ENCODE results near the gene CENPX. TPM values are rescaled to one million over a fixed set of nuclear protein-coding genes. Genes with fewer than 3 reads are reported as not detected.

CENPX gene
- total and polyA plus RNA-seq, 2 of the 13 experiments (the other 11 are each of a cell fraction or from before 2014, with no cell fraction given): 92.7 to 170 TPM

DNA sequence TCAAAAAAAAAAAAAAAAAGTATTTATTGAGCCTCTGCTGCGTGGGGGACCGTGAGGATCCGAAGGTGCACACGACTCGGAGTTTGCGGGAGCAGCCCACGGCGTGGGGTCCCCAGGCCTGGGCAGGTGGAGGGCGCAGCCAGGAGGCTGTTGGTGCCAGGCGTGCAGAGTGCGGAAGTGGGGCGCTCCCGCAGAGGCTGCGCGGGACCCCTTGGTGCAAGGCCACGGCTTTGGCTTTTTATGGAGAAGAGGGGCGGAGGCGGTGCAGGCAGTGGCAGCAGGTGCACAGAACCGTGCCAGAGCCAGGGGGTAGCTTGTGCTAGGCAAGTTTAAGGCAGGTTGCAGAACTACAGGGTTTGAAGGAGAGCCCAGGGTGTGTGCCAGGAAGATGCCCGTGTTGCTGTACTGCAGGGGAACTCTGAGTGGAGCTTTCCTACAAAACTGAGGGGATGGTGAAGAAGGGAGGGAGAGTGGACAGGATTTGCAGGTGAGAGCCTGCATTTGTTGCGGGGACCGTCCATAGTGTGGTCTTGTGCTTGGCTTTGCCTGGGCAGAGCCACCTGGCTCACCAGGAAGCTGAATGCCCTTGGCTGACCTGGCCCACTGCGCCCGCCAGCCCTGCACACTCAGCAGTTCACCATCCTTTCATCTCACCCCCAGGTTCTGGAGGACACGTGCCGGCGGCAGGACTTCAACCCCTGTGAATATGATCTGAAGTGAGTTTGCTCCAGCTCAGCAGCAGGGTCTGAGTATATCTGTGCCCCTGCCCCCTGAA lies 44.0 kb downstream of the CENPX start (continued):
- TF ChIP-seq, protein P1, sequence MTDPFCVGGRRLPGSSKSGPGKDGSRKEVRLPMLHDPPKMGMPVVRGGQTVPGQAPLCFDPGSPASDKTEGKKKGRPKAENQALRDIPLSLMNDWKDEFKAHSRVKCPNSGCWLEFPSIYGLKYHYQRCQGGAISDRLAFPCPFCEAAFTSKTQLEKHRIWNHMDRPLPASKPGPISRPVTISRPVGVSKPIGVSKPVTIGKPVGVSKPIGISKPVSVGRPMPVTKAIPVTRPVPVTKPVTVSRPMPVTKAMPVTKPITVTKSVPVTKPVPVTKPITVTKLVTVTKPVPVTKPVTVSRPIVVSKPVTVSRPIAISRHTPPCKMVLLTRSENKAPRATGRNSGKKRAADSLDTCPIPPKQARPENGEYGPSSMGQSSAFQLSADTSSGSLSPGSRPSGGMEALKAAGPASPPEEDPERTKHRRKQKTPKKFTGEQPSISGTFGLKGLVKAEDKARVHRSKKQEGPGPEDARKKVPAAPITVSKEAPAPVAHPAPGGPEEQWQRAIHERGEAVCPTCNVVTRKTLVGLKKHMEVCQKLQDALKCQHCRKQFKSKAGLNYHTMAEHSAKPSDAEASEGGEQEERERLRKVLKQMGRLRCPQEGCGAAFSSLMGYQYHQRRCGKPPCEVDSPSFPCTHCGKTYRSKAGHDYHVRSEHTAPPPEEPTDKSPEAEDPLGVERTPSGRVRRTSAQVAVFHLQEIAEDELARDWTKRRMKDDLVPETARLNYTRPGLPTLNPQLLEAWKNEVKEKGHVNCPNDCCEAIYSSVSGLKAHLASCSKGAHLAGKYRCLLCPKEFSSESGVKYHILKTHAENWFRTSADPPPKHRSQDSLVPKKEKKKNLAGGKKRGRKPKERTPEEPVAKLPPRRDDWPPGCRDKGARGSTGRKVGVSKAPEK (CRISPR knock-in tag; IDR thresholded peaks at IDR 0.05; ENCODE audit: borderline replicate concordance): no peak
- no peak for TF ChIP-seq ZNF615 (CRISPR knock-in tag; IDR thresholded peaks at IDR 0.05; ENCODE audit: borderline replicate concordance)
- TF ChIP-seq POLR2AphosphoS5 (IDR thresholded peaks at IDR 0.05; ENCODE audit: low read depth, low read length): no peak; the same call in 1 of the 2 replicates
- TF ChIP-seq, protein P2, sequence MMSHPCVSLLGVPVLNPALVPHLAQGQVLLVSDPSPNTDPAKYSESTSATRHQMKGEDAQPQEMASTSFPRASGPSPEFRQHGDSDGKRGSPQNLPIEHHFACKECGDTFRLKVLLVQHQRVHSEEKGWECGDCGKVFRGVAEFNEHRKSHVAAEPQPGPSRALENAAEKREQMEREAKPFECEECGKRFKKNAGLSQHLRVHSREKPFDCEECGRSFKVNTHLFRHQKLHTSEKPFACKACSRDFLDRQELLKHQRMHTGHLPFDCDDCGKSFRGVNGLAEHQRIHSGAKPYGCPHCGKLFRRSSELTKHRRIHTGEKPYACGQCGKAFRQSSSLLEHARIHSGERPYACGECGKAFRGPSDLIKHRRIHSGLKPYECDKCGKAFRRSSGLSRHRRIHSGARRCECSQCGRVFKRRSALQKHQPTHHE (CRISPR knock-in tag; IDR thresholded peaks at IDR 0.05; ENCODE audit: borderline replicate concordance): no peak; the same call in 1 of the 2 replicates
- TF ChIP-seq RCOR2 (CRISPR knock-in tag; IDR thresholded peaks at IDR 0.05): no peak
- no peak for TF ChIP-seq ZNF550 (CRISPR knock-in tag; IDR thresholded peaks at IDR 0.05; ENCODE audit: borderline replicate concordance)
- no peak for TF ChIP-seq MEIS1 (CRISPR knock-in tag; IDR thresholded peaks at IDR 0.05; ENCODE audit: borderline replicate concordance)
- TF ChIP-seq, protein P3, sequence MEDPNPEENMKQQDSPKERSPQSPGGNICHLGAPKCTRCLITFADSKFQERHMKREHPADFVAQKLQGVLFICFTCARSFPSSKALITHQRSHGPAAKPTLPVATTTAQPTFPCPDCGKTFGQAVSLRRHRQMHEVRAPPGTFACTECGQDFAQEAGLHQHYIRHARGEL (CRISPR knock-in tag; IDR thresholded peaks at IDR 0.05): no peak
- no peak for TF ChIP-seq FOXO1 (CRISPR knock-in tag; IDR thresholded peaks at IDR 0.05)
- no peak for TF ChIP-seq ZNF781 (CRISPR knock-in tag; IDR thresholded peaks at IDR 0.05; ENCODE audit: borderline replicate concordance, not compliant biosample characterization)
- no peak for TF ChIP-seq NFE2 (CRISPR knock-in tag; IDR thresholded peaks at IDR 0.05)
- TF ChIP-seq ATAD3A (CRISPR knock-in tag; IDR thresholded peaks at IDR 0.05): no peak
- TF ChIP-seq HNRNPL (IDR thresholded peaks at IDR 0.05; ENCODE audit: low read depth, low read length): peak; percentile 87
- TF ChIP-seq, protein P4, sequence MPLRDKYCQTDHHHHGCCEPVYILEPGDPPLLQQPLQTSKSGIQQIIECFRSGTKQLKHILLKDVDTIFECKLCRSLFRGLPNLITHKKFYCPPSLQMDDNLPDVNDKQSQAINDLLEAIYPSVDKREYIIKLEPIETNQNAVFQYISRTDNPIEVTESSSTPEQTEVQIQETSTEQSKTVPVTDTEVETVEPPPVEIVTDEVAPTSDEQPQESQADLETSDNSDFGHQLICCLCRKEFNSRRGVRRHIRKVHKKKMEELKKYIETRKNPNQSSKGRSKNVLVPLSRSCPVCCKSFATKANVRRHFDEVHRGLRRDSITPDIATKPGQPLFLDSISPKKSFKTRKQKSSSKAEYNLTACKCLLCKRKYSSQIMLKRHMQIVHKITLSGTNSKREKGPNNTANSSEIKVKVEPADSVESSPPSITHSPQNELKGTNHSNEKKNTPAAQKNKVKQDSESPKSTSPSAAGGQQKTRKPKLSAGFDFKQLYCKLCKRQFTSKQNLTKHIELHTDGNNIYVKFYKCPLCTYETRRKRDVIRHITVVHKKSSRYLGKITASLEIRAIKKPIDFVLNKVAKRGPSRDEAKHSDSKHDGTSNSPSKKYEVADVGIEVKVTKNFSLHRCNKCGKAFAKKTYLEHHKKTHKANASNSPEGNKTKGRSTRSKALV (CRISPR knock-in tag; IDR thresholded peaks at IDR 0.05): no peak
- TF ChIP-seq MBNL3 (CRISPR knock-in tag; conservative IDR thresholded peaks at IDR 0.05): no peak
- TF ChIP-seq KDM4B (CRISPR knock-in tag; IDR thresholded peaks at IDR 0.05): no peak
- TF ChIP-seq, protein P5, sequence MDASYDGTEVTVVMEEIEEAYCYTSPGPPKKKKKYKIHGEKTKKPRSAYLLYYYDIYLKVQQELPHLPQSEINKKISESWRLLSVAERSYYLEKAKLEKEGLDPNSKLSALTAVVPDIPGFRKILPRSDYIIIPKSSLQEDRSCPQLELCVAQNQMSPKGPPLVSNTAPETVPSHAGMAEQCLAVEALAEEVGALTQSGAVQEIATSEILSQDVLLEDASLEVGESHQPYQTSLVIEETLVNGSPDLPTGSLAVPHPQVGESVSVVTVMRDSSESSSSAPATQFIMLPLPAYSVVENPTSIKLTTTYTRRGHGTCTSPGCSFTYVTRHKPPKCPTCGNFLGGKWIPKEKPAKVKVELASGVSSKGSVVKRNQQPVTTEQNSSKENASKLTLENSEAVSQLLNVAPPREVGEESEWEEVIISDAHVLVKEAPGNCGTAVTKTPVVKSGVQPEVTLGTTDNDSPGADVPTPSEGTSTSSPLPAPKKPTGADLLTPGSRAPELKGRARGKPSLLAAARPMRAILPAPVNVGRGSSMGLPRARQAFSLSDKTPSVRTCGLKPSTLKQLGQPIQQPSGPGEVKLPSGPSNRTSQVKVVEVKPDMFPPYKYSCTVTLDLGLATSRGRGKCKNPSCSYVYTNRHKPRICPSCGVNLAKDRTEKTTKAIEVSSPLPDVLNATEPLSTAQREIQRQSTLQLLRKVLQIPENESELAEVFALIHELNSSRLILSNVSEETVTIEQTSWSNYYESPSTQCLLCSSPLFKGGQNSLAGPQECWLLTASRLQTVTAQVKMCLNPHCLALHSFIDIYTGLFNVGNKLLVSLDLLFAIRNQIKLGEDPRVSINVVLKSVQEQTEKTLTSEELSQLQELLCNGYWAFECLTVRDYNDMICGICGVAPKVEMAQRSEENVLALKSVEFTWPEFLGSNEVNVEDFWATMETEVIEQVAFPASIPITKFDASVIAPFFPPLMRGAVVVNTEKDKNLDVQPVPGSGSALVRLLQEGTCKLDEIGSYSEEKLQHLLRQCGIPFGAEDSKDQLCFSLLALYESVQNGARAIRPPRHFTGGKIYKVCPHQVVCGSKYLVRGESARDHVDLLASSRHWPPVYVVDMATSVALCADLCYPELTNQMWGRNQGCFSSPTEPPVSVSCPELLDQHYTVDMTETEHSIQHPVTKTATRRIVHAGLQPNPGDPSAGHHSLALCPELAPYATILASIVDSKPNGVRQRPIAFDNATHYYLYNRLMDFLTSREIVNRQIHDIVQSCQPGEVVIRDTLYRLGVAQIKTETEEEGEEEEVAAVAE (CRISPR knock-in tag; IDR thresholded peaks at IDR 0.05; ENCODE audit: borderline replicate concordance): no peak
- TF ChIP-seq ZNF496 (CRISPR knock-in tag; IDR thresholded peaks at IDR 0.05; ENCODE audit: insufficient replicate concordance): no peak

Measured in HepG2 (cell line).